ENCODE data around the gene CACNA1C. TPM values are rescaled to one million over a fixed set of nuclear protein-coding genes. Genes with fewer than 3 reads are reported as not detected.

The CACNA1C gene
- total RNA-seq, 1 experiment from 2014 or later, result 3.7 TPM

GRCh38 chr12:2552000-2552756 is 499.4 kb downstream of the CACNA1C start:
- Histone ChIP-seq H3K4me3 (ENCODE audit: low read depth, low read length, poor library complexity, severe bottlenecking) (no peak overlapping the region), H3K9me3 (ENCODE audit: low read depth, low read length, poor library complexity, severe bottlenecking) (no peaks in the 10 kb centered on the region), H3K4me1 (ENCODE audit: insufficient read depth, low read length, poor library complexity, severe bottlenecking) (peaks cover 3% of the 10 kb centered on the region), H3K36me3 (ENCODE audit: insufficient read depth, low read length, poor library complexity, severe bottlenecking) (no peaks in the 10 kb centered on the region), H3K27ac (ENCODE audit: low read depth, low read length, poor library complexity, severe bottlenecking) (no peak overlapping the region), H3K27me3 (replicated peaks; ENCODE audit: insufficient read depth, low read depth, low read length, poor library complexity) (no peaks in the 10 kb centered on the region)
- TF ChIP-seq, protein P1, sequence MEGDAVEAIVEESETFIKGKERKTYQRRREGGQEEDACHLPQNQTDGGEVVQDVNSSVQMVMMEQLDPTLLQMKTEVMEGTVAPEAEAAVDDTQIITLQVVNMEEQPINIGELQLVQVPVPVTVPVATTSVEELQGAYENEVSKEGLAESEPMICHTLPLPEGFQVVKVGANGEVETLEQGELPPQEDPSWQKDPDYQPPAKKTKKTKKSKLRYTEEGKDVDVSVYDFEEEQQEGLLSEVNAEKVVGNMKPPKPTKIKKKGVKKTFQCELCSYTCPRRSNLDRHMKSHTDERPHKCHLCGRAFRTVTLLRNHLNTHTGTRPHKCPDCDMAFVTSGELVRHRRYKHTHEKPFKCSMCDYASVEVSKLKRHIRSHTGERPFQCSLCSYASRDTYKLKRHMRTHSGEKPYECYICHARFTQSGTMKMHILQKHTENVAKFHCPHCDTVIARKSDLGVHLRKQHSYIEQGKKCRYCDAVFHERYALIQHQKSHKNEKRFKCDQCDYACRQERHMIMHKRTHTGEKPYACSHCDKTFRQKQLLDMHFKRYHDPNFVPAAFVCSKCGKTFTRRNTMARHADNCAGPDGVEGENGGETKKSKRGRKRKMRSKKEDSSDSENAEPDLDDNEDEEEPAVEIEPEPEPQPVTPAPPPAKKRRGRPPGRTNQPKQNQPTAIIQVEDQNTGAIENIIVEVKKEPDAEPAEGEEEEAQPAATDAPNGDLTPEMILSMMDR (conservative IDR thresholded peaks at IDR 0.05; ENCODE audit: low read depth, low read length), result no peak
- no peak for TF ChIP-seq EZH2 (IDR thresholded peaks at IDR 0.05; ENCODE audit: borderline replicate concordance, low read depth, low read length, poor library complexity, severe bottlenecking)
- intact Hi-C loops (cut with micrococcal nuclease; ENCODE audit: unreplicated experiment), result no loop called here
- BruUV-seq (replicated peaks), result no TSS peak
- ChIA-PET POLR2A (ENCODE audit: low non-redundant PET) (no interaction called here), CTCF (no interaction called here)
- DNase-seq (ENCODE audit: low spot score), result no peak

- peak; percentile 63 for DNase-seq (ENCODE audit: low spot score)
- Histone ChIP-seq H3K4me1 (ENCODE audit: insufficient read depth, low read length, poor library complexity, severe bottlenecking) (peaks cover 3% of the 10 kb centered on the region), H3K27ac (ENCODE audit: low read depth, low read length, poor library complexity, severe bottlenecking) (no peak overlapping the region), H3K27me3 (replicated peaks; ENCODE audit: insufficient read depth, low read depth, low read length, poor library complexity) (no peaks in the 10 kb centered on the region), H3K4me3 (ENCODE audit: low read depth, low read length, poor library complexity, severe bottlenecking) (no peak overlapping the region), H3K9me3 (ENCODE audit: low read depth, low read length, poor library complexity, severe bottlenecking) (no peaks in the 10 kb centered on the region), H3K36me3 (ENCODE audit: insufficient read depth, low read length, poor library complexity, severe bottlenecking) (no peaks in the 10 kb centered on the region)
- no peak for TF ChIP-seq EZH2 (IDR thresholded peaks at IDR 0.05; ENCODE audit: borderline replicate concordance, low read depth, low read length, poor library complexity, severe bottlenecking)
- TF ChIP-seq, protein P1 (conservative IDR thresholded peaks at IDR 0.05; ENCODE audit: low read depth, low read length), result no peak
- CTCF ChIA-PET, result no interaction called here
- BruUV-seq (replicated peaks), result no TSS peak
- intact Hi-C loops (cut with micrococcal nuclease; ENCODE audit: unreplicated experiment), result no loop called here
- POLR2A ChIA-PET (ENCODE audit: low non-redundant PET), result no interaction called here
These were observed 500.8 kb downstream of the CACNA1C start for GRCh38 chr12:2553388-2554126.

DNA sequence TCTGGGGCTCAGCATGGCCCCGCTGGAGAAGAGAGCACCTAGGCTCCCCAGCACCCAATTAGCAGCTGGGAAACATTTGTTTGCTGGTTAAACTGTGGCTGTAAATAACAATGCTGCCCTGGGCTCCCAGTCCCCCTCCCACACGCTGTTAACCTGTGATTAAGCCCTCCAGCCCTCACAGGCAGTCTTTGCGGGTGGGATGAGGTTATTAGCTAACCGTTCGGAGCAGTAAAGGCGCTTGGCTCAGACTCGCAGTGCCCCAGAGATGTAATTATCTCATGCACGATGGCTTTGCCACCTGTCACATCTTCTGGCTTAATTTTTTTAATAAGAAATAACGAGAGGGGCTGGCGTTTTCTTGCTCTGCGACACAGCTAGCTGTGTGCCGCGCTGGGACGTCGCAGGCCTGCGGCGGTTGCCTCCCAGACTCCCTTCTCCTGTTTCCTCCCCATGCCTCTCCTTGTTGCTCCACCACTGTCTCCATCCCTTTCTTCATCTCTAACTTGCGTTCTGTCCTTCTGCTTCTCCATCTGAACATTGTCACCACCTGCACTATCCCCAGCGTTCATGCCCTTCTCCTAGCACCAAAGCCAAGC is 502.8 kb downstream of the CACNA1C start:
- TF ChIP-seq, protein P1 (conservative IDR thresholded peaks at IDR 0.05; ENCODE audit: low read depth, low read length), result no peak
- no peak for TF ChIP-seq EZH2 (IDR thresholded peaks at IDR 0.05; ENCODE audit: borderline replicate concordance, low read depth, low read length, poor library complexity, severe bottlenecking)
- BruUV-seq (replicated peaks), result no TSS peak
- peaks cover 3% of the 10 kb centered on the region for H3K4me1 ChIP-seq (ENCODE audit: insufficient read depth, low read length, poor library complexity, severe bottlenecking)
- H3K9me3 ChIP-seq (ENCODE audit: low read depth, low read length, poor library complexity, severe bottlenecking), result no peaks in the 10 kb centered on the region
- H3K36me3 ChIP-seq (ENCODE audit: insufficient read depth, low read length, poor library complexity, severe bottlenecking), result no peaks in the 10 kb centered on the region
- no peak for DNase-seq (ENCODE audit: low spot score)
- H3K27me3 ChIP-seq (replicated peaks; ENCODE audit: insufficient read depth, low read depth, low read length, poor library complexity), result no peaks in the 10 kb centered on the region
- ChIA-PET CTCF (no interaction called here), POLR2A (ENCODE audit: low non-redundant PET) (no interaction called here)
- intact Hi-C loops (cut with micrococcal nuclease; ENCODE audit: unreplicated experiment), result no loop called here
- H3K27ac ChIP-seq (ENCODE audit: low read depth, low read length, poor library complexity, severe bottlenecking), result no peak overlapping the region
- H3K4me3 ChIP-seq (ENCODE audit: low read depth, low read length, poor library complexity, severe bottlenecking), result no peak overlapping the region

All from A673 (cell line).